ENCODE data around the gene PLLP.
"Not testable (repeated sequence)": the region's sequence is repeated elsewhere in the genome, so short reads cannot be mapped to it uniquely, and the experiment has no call there.

Gene PLLP

DNA sequence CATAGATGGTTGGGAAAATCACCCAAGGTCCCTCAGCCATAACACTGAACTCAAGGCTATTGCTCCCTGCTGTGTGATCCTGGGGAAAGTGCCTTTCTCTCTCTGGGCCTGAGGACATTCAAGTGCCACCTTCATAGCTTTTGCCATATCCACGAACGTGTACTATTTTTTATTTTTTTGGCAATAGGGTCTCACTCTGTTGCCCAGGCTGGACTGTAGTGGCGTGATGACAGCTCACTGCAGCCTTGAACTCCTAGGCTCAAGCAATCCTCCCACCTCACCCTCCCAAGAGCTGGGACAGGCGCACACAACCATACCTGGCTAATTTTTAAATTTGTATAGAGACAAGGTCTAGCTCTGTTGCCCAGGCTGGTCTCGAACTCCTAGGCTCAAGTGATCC is 10.6 kb downstream of the PLLP start:
- no peak for DNase-seq (ENCODE audit: low read depth in 2 of 2)

DNA sequence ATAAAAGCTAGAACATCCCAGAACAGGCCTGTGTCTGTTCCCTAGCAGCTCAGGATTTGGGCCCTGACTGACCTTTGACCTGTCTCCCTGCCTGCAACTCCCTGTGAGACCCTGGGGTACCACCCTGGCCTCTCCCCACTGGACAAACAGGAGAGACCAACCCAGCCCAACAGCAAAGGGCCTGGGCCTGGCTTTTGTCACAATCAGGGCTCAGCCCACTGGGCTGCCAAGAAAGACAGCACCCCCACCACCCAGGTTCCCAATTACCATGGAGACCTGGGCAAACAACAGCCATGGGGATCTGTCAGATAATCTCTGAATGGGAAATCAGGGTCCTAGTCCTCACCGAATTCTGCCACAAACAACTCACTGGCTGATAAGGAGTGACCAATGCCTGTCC is 11.1 kb downstream of the PLLP start:
- no peak for DNase-seq (ENCODE audit: low read depth in 2 of 2)

DNA sequence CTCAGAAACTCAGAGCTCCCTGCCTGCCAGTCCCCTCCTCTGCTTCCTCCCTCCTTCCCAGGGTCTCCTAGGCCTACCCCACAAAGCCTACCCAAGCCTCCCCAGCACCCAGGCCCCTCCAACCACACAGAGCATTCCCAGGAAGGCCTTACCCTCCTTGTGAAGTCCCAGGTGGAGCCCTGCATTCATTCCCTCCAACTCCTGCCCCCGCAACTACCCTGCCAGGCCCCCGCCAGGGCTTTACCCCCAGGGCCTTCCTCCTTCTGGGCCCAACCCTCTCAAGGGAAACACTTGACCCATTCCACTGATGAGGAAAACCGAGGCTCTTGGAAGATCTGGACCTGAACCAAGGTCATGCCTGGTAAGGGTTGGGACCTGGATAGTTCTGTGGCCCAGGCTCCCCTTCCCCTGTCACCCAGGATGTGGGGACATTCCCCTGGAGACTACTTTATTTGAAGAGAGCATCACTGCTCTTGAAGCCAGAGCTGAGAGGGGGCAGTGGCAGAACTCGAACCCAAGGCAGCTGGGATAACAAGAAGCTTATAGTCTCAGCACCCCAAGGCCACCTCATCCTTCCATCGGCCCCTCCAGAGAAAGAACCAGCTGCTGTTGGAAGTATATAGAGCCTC is 12.5 kb downstream of the PLLP start:
- no peak for DNase-seq (ENCODE audit: low read depth in 2 of 2)

DNA sequence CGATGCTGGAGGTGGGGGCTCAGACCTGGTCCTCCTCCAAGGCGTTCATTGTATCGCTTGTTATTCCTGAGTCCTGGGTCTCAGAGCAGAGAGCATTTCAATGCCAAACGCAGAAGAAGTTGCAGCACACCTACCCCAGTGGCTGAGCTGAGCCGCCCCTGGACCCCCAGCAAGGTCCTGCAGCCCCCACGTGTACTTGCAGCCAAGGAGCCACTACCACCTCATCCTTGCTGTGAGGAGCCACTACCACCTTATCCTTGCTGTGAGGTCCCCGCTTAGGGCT is 13.5 kb downstream of the PLLP start:
- no peak for DNase-seq (ENCODE audit: low read depth in 2 of 2)

DNA sequence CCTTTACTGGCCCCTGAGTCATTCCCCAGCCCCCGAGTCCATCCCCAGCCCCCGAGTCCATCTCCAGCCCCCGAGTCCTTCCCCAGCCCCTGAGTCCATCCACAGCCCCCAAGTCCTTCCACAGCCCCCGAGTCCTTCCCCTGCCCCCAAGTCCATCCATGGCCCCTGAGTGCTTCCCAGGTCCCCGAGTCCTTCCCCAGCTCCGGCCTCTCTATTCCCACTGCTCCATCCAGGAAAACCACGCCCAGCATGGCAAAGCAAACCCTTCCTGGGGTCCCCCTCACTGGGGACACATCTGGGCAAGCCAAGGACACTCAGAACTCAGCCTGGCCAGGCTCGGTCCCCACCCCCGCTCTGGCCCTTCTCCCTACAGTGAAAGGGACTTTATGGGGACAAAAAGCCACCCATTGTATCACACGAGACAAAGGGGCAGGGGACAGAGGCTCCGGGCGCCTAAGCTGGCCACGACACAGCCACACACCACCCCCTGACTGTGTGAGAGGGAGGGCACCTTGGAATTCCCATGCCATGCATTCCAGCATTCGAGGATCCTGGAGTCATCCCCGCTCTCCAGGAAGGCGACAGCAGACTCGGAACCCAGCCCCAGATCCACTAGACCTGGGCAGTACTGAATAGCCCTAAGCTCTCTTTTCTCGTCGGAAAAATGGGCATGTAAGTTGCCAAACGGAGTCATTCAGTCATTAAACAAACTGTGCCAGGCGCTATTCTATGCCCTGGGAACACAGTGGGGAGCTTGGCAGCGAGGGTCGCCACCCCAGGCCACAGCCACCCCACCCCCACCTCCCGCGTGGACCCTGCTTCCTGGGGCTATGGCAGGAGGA is 14.0 kb downstream of the PLLP start:
- no peak for DNase-seq (ENCODE audit: low read depth in 2 of 2)

DNA sequence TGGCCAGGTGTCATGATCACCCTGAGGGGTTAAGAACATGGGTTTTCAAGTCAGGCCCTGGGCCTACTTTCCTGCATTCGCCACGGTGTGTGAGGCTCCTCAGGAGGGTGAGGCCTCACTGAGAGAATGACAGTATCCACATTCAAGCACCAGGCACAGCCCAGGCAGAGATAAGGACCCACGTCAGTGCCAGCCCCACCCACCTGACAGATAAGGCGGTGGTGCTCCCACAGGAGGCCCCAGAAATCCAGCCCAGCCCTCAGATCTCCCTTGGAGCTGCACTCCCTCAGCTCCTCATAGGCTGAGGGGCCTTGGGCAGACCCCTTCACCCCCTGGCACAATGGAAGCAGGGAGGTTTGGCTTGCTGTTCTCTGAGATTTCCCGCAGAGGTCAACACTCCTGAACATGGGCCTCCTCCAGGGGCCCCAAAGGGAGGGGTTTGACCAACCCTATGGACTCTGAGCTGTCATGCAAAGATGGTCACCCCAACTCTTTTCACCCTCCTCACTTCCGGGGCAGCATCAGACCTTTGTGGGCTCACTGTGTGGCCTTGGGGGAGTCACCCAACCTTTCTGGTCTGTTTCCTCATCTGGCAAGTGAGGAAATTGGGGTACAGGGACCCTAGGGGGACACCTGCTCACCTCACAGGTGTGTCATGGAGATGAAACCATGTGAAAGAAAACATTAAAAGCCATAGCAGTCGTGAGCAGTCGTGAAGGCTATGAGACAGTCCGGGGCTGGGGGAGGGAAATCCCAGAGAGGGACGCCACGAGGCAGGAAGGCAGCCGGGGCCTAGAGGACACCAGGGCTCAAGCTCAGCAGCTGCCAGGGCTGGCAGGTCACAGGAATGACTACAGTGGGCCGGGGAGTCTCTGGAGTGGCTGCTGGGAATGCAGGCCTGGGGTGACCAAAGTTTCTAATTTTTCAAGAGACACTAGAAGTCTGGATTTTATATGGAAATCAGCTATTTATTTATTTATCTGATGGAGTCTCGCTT is 15.4 kb downstream of the PLLP start:
- DNase-seq (ENCODE audit: low read depth in 2 of 2): no peak

DNA sequence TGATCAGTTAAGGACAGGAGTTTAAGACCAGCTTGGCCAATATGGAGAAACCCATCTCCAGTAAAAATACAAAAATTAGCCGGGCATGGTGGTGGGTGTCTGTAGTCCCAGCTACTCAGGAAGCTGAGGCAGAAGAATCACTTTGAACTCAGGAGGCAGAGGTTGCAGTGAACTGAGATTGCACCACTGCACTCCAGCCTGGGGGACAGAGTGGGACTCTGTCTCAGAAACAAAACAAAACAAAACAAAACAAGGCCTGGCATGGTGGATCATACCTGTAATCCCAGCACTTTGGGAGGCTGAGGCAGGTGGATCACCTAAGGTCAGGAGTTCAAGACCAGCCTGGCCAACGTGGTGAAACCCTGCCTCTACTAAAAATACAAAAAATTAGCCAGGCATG is 17.1 kb downstream of the PLLP start:
- not testable (repeated sequence) for DNase-seq (ENCODE audit: low read depth in 2 of 2)

DNA sequence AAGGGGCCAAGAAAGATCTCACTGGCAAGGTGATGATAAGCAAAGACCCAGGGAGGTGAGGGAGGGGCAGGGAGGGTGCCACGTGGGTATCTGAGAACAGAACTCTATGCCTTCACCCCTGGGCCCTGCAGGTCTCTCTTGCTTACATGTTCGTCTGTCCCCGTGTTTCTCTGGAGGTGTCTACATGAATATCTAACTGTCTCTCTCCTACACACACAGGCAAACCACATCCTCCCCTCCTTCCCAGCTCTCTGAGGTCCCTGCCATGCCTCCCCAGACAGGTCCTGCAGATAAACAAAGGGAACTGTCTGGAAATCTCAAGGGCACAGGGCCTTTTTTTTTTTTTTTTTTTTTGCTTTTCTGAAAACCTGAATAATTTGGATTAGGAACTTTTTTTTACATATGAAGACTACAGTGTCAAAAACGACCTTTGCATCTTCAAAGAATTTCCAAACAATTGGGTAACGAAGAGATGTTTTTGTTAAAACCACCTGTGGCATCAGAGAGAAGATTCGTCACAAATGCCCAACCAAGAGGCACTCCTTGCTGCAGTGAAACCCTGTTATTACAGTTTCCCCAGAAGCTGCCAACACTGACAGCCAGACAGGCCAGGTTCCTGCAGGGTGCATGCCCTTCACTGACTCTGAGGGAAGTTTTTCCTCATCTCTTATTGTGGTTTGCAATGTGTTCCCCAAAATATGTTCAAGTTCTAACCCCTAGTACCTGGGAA is 17.8 kb downstream of the PLLP start:
- DNase-seq (ENCODE audit: low read depth in 2 of 2): no peak

DNA sequence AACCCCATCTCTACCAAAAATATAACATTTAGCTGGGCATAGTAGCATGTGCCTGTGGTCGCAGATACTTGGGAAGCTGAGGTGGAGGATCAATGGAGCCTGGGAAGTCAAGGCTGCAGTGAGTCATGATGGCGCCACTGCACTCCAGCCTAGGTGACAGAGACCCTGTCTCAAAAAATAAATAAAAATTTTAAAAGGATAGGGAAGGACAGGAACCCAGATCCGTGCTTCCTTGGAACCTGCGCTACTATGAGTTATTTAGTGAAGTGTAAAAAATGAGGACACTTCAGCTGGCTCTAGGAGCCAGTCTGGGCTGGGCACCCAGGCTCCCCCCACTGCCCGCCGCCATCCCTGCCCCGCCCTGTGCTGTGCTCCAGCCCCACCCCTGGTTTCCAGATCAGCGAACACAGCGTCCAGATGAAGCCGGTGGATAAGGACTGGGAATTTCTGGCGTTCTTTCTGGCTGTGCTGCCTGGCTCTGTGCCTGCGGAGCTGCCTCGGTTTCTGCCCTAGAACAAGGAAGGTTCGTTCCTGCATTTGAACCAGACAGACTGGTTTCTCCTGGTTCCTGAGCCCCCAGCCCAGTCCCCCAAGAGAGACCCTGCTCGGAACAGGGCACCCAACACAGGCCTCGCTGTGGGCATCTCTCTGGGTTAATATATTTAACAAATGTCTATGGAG is 18.5 kb downstream of the PLLP start:
- no peak for DNase-seq (ENCODE audit: low read depth in 2 of 2)

DNA sequence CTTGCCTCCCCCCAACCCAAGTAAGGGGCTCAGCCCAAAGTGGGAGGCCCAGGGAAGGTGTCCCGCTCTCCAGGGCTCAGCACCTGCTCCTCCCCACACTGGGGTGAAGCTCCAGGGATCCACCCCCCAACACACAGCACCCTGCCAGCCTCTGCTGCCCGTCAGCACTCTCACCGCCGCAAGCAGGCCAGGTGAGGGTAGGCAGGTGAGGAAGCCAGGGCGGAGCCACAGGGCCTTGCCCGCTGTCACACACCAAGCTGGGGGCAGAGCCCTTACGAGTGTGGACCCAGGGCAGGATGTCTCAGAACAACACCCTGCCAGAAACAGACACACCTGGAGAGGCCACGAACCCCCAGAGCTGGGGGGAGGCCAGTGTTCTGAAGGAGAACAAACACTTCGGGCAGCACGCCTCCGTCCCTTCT is 19.5 kb downstream of the PLLP start:
- DNase-seq (ENCODE audit: low read depth in 2 of 2): no peak

DNA sequence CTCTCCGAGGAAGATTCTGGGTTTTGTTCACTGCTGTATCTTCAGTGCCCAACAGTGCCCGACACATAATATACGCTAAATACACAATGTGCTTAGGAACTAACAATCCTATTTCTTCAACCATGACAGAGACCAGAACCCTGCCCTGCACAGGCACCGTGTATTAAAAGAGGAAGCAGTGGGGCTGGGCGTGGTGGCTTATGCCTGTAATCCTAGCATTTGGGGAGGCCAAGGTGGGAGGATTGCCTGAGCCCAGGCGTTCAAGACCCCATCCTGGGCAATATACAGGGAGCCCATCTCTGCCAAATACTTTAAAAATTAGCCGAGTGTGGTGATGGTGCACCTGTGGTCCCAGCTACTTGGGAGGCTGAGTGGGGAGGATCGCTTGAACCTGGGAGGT is 20.1 kb downstream of the PLLP start:
- DNase-seq (ENCODE audit: low read depth in 2 of 2): no peak

DNA sequence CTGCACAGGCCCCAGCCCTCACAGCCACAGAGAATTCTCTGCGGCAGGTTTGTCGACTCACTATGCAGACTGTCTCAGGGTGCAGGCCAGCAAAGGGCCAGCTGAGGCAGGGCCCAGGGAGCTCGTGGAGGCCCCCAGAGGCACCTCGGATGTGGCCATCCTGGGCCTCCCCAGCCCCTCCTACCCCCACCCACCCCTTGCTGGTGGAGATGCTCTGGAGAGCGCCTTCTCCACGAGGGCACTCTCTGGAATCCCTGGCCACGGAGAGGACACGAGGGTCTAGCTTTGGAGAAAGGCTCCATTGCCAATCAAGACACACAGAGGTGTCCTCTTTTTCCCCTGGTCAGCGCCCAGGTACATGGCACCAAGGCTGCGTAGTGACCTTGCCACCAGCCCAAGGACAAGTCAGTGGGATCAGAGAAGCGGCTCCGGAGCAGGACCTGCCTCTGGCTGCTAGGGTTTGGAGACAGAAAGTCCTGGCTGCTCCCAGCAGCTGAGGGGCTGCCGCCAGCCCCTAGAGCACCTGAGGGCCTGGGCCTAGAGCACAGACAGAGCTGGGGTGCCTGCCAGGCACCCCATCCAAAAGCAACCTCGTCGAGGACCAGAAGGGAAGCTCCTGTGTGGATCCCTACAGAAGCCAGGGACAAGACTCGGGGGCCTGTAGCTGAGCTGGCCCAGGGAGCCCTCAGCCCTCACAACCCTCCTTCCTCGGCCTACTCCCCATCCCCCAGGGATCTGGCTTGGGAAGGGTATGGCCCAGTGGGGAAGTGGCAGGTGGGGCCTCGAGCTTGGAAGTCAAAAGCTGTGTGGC is 20.7 kb downstream of the PLLP start:
- DNase-seq (ENCODE audit: low read depth in 2 of 2): no peak

DNA sequence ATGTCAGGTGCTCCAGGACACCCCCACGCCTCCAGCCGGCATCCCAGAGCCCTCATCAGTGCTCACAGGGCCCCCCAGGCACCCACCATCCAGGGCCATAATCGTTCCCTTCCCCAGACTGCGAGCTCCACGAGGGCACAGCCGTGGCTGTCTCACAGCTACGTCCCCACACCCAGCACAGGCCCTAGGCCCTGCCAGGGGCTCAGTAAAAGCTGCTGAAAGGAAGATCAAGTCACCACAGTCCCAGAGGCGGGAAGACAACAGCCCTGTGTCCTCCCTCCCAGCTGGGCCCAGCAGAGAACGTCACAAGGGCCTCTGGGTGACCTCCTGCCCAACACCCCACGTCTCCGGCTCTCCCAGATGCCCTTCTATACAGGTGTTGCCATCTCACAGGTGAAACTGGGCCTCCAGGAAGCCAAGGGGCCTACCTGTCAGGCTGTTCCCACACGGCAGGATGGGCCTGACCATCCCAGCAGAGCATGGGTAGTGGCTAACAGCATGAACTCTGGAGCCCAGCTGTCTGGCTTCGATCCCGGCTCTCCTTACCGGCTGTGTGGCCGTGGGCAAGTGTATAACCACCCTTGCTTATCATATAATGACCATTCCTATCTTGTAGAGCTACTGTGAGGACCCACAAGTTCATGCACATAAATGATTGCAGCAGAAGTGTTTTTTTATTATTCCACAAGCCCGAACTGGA is 21.5 kb downstream of the PLLP start:
- DNase-seq (ENCODE audit: low read depth in 2 of 2): no peak

DNA sequence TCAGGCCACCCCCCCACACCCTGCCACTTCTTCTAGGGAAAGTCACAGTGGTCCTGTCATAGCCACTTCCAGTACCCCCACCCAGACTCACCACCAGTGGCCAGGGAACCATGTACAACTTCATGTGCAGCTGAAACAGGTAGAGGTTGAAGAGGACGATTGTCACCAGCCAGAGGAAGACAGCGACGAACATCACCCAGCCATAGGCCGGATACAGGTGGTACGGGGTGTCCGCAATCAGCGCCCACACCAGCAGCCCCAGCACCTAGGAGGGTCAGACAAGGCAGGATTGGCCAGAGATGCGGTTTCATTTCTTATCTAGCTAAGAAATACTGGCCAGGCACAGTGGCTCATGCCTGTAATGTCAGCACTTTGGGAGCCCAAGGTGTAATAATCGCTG is 22.7 kb downstream of the PLLP start:
- no peak for DNase-seq (ENCODE audit: low read depth in 2 of 2)

DNA sequence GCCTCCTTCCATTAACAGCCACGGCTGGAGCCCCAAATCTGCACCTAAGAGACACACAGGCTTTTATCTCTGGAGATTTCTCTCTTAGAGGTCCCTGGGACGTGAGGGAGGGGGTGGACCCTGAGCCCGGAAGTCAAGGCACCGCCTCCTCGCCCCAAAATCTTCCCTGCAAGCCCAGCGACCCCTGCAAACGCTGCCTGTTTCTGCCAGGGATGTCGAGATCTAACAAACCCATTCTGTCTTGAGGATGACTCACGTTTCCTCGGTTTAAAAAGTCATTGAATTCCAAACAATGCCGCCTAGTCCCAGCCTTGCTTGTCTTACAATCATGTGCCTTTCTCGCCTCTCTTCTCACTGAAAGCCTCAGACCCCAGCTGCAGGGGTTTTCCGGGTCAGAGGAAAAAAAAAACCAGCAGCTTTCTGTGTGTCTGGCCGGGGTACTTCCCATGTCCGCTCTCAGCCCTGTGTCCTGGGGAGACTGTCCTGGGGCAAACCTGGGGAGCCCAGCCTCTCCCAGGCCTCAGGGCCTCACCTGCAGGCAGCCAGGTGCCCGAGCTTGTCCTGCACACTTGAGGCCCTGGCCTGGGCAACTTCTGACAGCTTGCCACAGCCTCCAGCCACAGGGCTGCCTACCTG is 24.1 kb downstream of the PLLP start:
- DNase-seq (ENCODE audit: low read depth in 2 of 2): no peak

DNA sequence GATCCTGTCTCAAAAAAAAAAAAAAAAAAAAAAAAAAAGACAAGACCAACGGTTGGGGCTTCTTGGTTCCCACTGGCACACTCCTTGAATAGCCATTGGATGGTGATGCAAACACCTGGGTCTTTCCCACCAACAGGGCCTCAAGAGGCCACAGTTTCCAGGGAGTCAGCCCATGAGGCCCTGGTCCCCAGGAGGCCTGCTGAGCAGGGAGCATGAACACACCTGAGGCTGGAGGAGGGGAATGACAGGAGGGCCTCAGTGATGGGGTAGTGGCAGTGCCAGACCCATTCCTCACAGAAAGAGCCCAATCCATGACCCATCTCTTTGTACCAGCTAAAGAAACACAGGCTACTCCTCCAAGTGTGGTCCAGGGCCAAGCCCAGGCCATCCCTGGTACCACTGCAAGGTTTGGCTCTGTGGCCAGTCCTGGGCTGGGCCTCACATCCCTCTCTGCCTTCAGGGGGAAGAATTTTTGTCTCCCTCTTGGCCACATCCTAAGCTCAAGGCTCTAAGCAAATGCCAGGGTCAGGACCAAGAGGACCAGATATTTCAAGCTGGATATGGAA is 25.5 kb downstream of the PLLP start:
- DNase-seq (ENCODE audit: low read depth in 2 of 2): no peak

DNA sequence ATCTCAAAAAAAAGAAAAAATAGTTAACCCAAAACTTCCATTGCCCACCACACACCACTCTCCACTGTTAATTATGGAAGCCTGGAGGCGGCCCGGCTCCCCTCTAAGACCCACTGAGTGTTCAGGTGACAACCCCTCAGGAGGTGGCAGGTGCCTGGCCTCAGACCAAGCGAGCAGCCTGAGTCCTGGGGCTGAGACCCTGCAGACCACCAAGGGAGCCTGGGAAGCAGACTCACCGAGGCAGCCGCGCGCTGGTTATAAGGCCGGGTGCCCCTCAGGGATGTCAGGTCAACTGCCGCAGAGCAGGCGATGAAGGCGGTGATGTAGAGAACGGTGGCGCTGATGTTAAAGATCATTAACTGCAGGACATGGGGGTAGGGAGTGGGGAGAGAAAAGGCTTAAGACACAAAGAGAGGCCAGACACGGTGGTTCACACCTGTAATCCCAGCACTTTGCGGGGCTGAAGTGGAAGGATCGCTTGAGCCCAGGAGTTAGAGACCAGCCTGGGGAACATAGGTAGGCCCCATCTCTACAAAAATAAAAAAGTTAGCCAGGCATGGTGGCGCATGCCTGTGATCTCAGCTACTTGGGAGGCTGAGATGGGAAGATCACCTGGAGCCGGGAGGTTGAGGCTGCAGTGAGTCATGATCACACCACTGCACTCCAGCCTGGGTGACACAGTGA is 26.1 kb downstream of the PLLP start:
- no peak for DNase-seq (ENCODE audit: low read depth in 2 of 2)

DNA sequence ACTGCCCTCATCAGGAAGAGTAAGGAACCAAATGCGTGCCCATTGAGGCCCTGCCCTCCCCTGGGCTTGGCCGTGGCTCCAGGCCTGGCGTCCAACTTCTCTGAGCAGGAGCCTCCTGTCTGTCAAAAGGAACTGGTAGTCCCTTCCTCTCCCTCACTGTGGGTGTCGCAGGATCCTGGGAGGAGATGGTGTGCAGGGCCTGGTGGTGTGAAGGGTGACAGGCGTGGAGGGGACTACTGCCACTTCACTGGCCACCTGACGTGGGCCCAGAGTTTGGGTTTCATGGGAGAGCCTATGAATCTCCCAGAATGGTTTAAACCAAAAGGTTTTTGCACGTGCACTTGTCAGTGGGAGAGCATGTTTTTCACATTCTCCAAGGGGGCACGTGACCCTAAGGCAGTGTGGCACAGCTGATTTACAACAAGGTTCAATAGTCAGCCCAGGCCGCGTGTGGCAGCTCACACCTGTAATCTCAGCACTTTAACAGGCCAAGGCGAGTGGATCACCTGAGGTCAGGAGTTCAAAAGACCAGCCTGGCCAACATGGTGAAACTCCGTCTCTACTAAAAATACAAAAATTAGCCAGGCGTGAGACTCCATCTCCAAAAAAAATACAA is 26.9 kb downstream of the PLLP start:
- no peak for DNase-seq (ENCODE audit: low read depth in 2 of 2)

All from stimulated activated CD4-positive, alpha-beta T cell treated with anti-CD3 and anti-CD28 coated beads, Interleukin-1b, Interleukin-23, amount 100 ng/mL, for 4 hours (primary cell).